Osteocyte (in vitro differentiated cells): ENCODE data around the gene IL1RAP. TPM values are rescaled to one million over a fixed set of nuclear protein-coding genes. Genes with fewer than 3 reads are reported as not detected.

Experiments used
- DNase-seq: peaks from one replicate; pipeline ENCODE4 v3.0.0; 2021; ENCODE audit warnings: mixed read lengths; ENCODE audit not compliant: unreplicated experiment; ENCODE audit errors: extremely low spot score
- H3K27ac Mint-ChIP-seq: one replicate; pipeline ENCODE4 v1.8.0; 2021; ENCODE audit warnings: mild to moderate bottlenecking, mixed read lengths; ENCODE audit not compliant: unreplicated experiment
- H3K27me3 Mint-ChIP-seq: one replicate; pipeline ENCODE4 v1.8.0; 2021; ENCODE audit warnings: mixed read lengths; ENCODE audit not compliant: unreplicated experiment
- H3K36me3 Mint-ChIP-seq: one replicate; pipeline ENCODE4 v1.8.0; 2021; ENCODE audit warnings: mixed read lengths; ENCODE audit not compliant: unreplicated experiment
- H3K4me1 Mint-ChIP-seq: one replicate; pipeline ENCODE4 v1.8.0; 2021; ENCODE audit warnings: mixed read lengths; ENCODE audit not compliant: unreplicated experiment
- H3K4me3 Mint-ChIP-seq: one replicate; pipeline ENCODE4 v1.8.0; 2021; ENCODE audit warnings: mild to moderate bottlenecking, moderate library complexity, mixed read lengths; ENCODE audit not compliant: unreplicated experiment
- H3K9me3 Mint-ChIP-seq: one replicate; pipeline ENCODE4 v1.8.0; 2021; ENCODE audit warnings: mixed read lengths; ENCODE audit not compliant: unreplicated experiment
- total RNA-seq: library from RNA; stranded (reverse); gene quantifications from 2 replicates; pipeline ENCODE4 v1.2.1, GENCODE V29; 2021
- TF ChIP-seq, protein P1 (sequence below): fragments of 200-600 bp; sonication (generic); IDR thresholded peaks from 2 replicates; pipeline ENCODE4 v1.5.0; 2021; ENCODE audit warnings: antibody characterized with exemption, mild to moderate bottlenecking, moderate library complexity

IL1RAP gene
- total RNA-seq, 1 donor from 2014 or later: 29.3 TPM

DNA sequence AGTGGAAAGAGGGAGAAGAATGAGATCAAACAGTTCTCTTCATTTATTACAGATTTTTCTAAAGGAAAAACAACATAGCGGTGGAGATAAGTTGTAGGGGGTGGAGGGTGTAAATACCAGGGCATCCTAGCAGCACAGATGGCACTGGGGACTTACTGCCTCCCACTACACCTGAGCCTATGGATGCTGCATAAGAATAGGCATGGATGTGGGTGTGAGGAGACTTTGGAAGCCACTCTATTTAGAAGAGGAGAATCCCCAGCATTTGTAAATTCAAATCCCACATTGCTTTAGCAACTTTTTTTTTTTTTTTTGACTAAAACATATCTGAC is 27.4 kb upstream of the IL1RAP start:
- DNase-seq: no peak
- Mint-ChIP-seq H3K27me3 (peaks cover 20% of the 10 kb centered on the region), H3K9me3 (no peaks in the 10 kb centered on the region), H3K36me3 (no peaks in the 10 kb centered on the region), H3K4me3 (no peak overlapping the region), H3K27ac (no peak overlapping the region), H3K4me1 (no peaks in the 10 kb centered on the region)
- TF ChIP-seq, protein P1, sequence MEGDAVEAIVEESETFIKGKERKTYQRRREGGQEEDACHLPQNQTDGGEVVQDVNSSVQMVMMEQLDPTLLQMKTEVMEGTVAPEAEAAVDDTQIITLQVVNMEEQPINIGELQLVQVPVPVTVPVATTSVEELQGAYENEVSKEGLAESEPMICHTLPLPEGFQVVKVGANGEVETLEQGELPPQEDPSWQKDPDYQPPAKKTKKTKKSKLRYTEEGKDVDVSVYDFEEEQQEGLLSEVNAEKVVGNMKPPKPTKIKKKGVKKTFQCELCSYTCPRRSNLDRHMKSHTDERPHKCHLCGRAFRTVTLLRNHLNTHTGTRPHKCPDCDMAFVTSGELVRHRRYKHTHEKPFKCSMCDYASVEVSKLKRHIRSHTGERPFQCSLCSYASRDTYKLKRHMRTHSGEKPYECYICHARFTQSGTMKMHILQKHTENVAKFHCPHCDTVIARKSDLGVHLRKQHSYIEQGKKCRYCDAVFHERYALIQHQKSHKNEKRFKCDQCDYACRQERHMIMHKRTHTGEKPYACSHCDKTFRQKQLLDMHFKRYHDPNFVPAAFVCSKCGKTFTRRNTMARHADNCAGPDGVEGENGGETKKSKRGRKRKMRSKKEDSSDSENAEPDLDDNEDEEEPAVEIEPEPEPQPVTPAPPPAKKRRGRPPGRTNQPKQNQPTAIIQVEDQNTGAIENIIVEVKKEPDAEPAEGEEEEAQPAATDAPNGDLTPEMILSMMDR: no peak

DNA sequence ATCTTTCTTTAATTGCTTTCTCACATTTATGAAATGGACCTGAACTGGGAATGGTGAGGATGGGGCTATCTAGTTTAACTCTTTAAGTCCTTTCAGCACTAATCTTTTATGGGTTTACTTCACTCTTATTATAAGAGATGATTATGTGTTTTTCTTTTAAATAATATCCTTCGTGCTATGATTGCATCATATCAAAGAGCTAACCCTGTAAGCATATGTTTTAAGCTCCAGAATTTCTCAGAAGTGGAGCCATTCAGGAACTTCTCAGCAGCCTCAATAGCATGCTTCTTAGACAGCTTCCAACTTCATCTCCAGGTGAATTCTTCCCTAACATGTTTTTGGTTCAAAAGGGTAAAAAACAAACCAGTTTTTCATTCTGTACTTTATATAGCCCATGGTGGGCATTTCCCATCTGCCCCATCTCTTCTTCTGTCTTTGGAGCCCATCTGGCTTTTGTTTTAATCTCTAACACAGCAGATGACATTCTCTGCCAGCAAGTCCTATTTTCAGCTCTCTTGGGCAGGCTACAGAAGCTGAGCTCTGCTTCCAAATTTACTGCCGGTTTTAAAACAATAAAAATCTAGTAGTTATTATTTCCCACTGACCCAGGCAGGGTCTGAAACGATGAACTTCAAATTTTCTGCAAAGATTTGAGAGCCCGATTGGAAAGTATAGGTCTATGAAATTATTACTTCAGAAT is 26.8 kb upstream of the IL1RAP start:
- Mint-ChIP-seq H3K9me3 (no peaks in the 10 kb centered on the region), H3K27ac (no peak overlapping the region), H3K27me3 (peaks cover 20% of the 10 kb centered on the region), H3K4me3 (no peak overlapping the region), H3K4me1 (no peaks in the 10 kb centered on the region), H3K36me3 (no peaks in the 10 kb centered on the region)
- TF ChIP-seq, protein P1: no peak
- no peak for DNase-seq

DNA sequence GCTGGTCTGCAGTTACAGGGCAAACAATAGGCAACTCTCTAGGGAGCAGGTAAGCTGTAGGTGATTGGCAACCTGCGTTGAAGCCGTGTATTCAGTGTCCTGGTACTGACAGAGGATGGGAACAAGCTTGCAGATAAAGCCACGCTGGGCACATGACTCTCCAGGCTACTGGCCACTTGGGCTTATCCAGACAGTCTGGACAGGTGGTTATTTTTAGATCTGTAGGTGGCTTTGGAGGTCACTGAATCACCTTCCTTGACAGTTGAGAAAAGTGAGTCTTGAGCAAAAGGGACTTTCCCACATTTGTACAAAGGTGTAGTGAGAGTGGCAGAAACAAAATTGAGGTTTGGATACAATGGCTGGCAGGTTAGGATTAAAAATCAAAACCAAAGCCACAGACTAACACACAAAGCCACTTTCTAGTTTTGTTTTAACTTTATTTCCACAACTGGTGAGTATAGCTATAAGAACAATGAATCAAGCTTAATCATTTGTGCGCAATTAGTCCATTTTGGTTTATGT is 22.3 kb upstream of the IL1RAP start:
- H3K4me1 Mint-ChIP-seq: peaks cover 7% of the 10 kb centered on the region
- TF ChIP-seq, protein P1: no peak
- H3K9me3 Mint-ChIP-seq: no peaks in the 10 kb centered on the region
- DNase-seq: no peak
- H3K27ac Mint-ChIP-seq: no peak overlapping the region
- H3K4me3 Mint-ChIP-seq: no peak overlapping the region
- peaks cover 20% of the 10 kb centered on the region for H3K27me3 Mint-ChIP-seq
- no peaks in the 10 kb centered on the region for H3K36me3 Mint-ChIP-seq

DNA sequence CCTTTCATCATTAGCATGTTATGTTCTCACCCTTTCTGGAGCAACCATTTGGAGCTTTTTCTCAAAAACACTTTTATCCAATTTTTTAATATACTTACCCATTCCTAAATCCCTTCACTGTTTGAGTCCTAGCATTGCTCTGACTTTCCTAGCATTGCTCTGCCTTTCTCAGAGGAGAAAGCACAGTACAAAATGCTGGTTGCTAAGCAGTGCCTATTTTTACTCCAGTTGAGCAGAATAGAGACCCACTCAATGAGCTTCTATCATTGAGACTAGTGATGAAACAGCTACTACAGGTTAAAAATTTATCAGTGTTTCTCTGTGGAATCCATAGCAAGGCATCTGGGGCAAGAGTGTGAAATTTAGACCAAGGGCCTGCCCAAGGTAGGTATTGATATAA is 21.8 kb upstream of the IL1RAP start:
- Mint-ChIP-seq H3K4me1 (peaks cover 7% of the 10 kb centered on the region), H3K9me3 (no peaks in the 10 kb centered on the region), H3K27ac (no peak overlapping the region), H3K27me3 (peaks cover 20% of the 10 kb centered on the region), H3K36me3 (no peaks in the 10 kb centered on the region), H3K4me3 (no peak overlapping the region)
- no peak for DNase-seq
- TF ChIP-seq, protein P1: no peak

DNA sequence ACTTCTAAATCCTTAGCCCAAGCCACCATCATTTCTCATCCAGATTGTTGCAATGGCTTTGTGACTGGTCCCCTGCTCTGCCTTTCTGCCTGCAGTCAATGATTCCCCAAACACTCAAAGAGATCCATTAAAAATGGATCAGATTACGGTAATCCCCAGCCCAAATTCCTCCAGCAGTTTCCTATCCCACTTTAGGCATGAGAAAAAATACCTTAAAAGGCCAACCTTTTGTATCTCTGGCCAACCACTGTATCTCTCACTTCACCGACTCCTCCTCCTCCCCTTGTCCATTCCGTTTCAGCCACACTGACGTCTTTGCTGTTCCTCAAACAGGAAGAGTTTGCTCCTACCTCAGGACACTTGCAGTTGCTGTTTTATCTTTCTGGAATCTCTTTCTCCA is 20.9 kb upstream of the IL1RAP start:
- TF ChIP-seq, protein P1: no peak

More for the DNA sequence above, 20.9 kb upstream of the IL1RAP start:
- Mint-ChIP-seq H3K4me3 (no peak overlapping the region), H3K27me3 (peaks cover 22% of the 10 kb centered on the region), H3K36me3 (no peaks in the 10 kb centered on the region), H3K27ac (no peak overlapping the region), H3K9me3 (no peaks in the 10 kb centered on the region), H3K4me1 (peaks cover 7% of the 10 kb centered on the region)
- DNase-seq: no peak
